ENCODE measurements around the gene SLC16A5.

Gene SLC16A5

DNA sequence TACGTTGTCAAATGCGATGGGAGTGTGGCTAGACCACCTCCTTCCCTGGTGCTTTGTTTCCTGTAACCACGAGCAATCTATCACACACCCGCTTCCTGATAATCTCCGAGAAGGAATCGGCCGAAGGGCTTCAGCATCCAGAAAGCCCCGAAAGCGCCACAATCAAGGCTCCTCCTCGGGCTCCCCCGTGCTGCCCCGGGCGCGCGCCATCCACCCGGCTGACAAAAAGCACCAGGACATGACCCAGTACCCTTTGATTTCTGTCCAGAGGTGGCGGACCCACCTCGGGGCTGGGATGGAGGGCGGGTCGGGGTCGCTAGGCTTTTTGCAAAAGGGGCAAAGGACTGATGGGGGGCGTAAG is 21.3 kb downstream of the SLC16A5 start:
- intact Hi-C loops (cut with DNase I; ENCODE audit: low total_unique reads): no loop called here
- peaks cover 0 to 33% (median 17%) of the 10 kb centered on the region in 4 donors for H3K4me1 ChIP-seq

DNA sequence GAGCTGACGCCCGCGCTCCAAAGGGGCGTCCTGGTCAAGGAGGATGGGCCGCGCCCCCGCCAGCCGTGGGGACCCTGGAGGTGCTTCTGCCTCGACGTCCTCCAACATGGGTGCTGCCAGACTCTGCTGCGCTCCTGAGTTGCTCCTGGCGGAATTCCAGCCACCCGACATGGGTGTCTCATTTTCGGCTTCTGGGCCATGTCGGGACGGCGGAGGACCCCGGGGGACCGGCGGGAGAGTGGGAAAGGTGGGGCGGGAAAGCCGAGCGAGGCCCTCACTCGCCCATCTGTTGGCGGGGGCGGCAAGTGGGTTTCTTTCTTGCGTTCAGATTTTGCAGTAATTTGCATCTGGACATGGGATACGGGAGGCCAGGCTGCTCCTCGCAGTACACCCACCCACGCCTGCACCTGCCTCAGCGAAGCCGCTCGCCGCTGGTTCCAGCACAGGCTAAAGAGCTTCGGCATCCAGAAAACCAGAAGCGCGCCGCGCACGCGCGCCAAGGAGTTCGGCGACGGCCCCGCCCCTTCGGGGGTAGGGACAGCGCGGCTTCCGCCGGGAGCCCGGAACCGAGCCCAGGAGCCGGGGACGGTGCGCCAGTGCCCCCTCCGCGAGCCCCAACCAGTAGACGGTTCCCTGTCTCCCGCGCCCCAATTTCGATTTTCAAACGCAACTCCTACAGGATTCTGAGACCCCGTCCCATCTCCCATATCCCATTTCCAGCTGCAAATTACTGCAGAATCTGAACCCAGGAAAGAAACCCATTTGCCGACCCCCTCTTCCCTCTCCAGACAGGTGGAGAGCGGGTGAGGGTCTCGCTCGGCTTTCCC is 21.9 kb downstream of the SLC16A5 start, which contains the start of gene ARMC7:
ARMC7 (plus strand) TSS at position 563 of the 827 bp plus-strand sequence. CDS start 320 bp downstream, outside the sequence.
- TF ChIP-seq, protein P1, sequence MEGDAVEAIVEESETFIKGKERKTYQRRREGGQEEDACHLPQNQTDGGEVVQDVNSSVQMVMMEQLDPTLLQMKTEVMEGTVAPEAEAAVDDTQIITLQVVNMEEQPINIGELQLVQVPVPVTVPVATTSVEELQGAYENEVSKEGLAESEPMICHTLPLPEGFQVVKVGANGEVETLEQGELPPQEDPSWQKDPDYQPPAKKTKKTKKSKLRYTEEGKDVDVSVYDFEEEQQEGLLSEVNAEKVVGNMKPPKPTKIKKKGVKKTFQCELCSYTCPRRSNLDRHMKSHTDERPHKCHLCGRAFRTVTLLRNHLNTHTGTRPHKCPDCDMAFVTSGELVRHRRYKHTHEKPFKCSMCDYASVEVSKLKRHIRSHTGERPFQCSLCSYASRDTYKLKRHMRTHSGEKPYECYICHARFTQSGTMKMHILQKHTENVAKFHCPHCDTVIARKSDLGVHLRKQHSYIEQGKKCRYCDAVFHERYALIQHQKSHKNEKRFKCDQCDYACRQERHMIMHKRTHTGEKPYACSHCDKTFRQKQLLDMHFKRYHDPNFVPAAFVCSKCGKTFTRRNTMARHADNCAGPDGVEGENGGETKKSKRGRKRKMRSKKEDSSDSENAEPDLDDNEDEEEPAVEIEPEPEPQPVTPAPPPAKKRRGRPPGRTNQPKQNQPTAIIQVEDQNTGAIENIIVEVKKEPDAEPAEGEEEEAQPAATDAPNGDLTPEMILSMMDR (IDR thresholded peaks at IDR 0.05): no peak
- Histone ChIP-seq H3K36me3 (no peaks in the 10 kb centered on the region), H3K9me3 (no peaks in the 10 kb centered on the region), H3K4me3 (peak within 1 kb of the TSS; percentile 78 to 89), H3K27me3 (peaks cover 0 to 9% of the 10 kb centered on the region in 2 donors), H3K27ac (peak within 1 kb of the TSS; percentile 74 to 76), H3K4me1 (peaks cover 0 to 38% (median 20%) of the 10 kb centered on the region in 4 donors)
- DNase-seq: peak; percentile 84 to 95
- intact Hi-C loops (cut with DNase I; ENCODE audit: low total_unique reads): loop anchor here (10.0 kb wide), 1 partner anchor 95 kb away; the partner anchor contains the start of gene NUP85

More for the DNA sequence above, 21.3 kb downstream of the SLC16A5 start:
- peaks cover 0 to under 1% (median 0%) of the 10 kb centered on the region in 3 donors for H3K36me3 ChIP-seq
- H3K4me3 ChIP-seq: peak overlapping the region; percentile 78 to 89
- H3K9me3 ChIP-seq: no peaks in the 10 kb centered on the region
- peaks cover 0 to 9% of the 10 kb centered on the region in 2 donors for H3K27me3 ChIP-seq
- H3K27ac ChIP-seq: peak overlapping the region; percentile 74 to 76
- DNase-seq: no peak
- TF ChIP-seq, protein P1 (IDR thresholded peaks at IDR 0.05): no peak

DNA sequence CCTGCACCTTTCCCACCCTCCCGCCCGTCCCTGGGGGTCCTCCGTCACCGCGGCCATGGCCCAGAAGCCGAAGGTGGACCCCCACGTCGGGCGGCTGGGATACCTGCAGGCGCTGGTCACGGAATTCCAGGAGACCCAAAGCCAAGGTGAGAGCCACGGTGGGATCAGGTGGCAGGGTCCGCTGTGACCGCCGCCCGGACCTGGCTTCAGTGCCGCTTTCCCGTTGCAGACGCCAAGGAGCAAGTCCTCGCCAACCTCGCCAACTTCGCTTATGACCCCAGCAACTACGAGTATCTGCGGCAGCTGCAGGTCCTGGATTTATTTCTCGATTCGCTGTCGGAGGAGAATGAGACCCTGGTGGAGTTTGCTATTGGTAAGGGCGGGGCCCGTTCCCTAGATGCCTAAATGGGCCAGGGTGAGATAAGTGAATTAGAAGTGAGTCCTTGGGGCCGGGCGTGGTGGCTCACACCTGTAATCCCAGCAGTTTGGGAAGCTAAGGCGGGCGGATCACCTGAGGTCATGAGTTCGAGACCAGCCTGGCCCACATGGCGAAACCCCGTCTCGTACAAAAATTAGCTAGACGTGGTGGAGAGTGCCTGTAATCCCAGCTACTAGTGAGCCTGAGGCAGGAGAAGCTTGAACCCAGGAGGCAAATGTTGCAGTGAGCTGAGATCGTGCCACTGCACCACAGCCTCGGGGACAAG is 22.6 kb downstream of the SLC16A5 start:
- peak overlapping the region; percentile 74 to 76 for H3K27ac ChIP-seq

DNA sequence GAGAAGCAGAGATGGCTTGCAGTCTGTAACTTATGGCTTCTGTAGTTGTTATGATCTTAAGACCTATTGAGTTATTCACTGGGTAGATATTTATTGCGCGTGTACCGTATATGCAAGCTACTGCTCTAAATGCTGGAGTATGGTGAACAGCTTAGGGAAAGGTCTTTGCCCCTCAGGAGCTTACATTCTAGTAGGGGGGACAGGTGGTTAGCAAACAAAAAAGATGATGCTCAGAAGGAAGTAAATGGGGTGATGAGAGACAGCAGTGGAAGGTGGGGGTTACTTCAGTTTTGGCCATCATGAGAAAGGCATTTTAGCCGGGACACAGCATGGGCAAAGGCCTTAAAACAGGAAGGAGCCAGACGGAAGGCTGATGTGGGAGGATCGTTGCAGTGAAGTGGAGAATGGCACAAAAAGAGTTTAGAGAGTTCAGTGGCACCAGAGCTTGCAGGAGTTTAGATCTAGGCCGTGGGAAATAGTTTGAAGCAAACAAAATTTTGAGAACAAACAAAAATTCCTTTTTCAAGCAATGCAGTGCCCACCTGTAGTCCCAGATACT is 24.1 kb downstream of the SLC16A5 start:
- Histone ChIP-seq H3K4me1 (peaks cover 0 to 45% (median 24%) of the 10 kb centered on the region in 4 donors), H3K9me3 (no peaks in the 10 kb centered on the region), H3K27me3 (peaks cover 0 to 9% of the 10 kb centered on the region in 2 donors), H3K4me3 (no peak overlapping the region), H3K36me3 (no peaks in the 10 kb centered on the region), H3K27ac (no peak overlapping the region)
- TF ChIP-seq, protein P1 (IDR thresholded peaks at IDR 0.05): no peak
- no peak for DNase-seq
- intact Hi-C loops (cut with DNase I; ENCODE audit: low total_unique reads): loop anchor here (10.0 kb wide), 1 partner anchor 93 kb away; the partner anchor contains the start of gene NUP85

More for the DNA sequence above, 22.6 kb downstream of the SLC16A5 start:
- no peaks in the 10 kb centered on the region for H3K9me3 ChIP-seq
- no peaks in the 10 kb centered on the region for H3K36me3 ChIP-seq
- peaks cover 0 to 45% (median 24%) of the 10 kb centered on the region in 4 donors for H3K4me1 ChIP-seq
- peaks cover 0 to 9% of the 10 kb centered on the region in 2 donors for H3K27me3 ChIP-seq
- intact Hi-C loops (cut with DNase I; ENCODE audit: low total_unique reads): loop anchor here (10.0 kb wide), 1 partner anchor 94 kb away; the partner anchor contains the start of gene NUP85
- TF ChIP-seq, protein P1 (IDR thresholded peaks at IDR 0.05): no peak
- peak overlapping the region; percentile 78 to 89 for H3K4me3 ChIP-seq
- no peak for DNase-seq

Measured in tibial artery (tissue), 4 donors.